Stomach (tissue), 9 donors: ENCODE measurements around the gene DDX6. TPM values are rescaled to one million over a fixed set of nuclear protein-coding genes. Genes with fewer than 3 reads are reported as not detected.

Experiments
- DNase-seq, 2 donors: peaks; one replicate each; pipeline versions ENCODE4 v3.0.0 to v3.0.0-alpha.2; 2013 to 2019
- H3K27ac ChIP-seq, 5 donors: fragments of 200-600 bp in 4 of 5; sonication (generic) in 4 of 5; one replicate each; pipeline ENCODE4 v1.5.1; 2013 to 2019; ENCODE audit warnings: mild to moderate bottlenecking in 1 of 5, moderate library complexity in 1 of 5
- H3K27me3 ChIP-seq, 3 donors: fragments of 200-600 bp; sonication (generic); one replicate each; pipeline ENCODE4 v1.5.1; 2017 to 2019; ENCODE audit warnings: mixed run types in 1 of 3
- H3K36me3 ChIP-seq, 4 donors: fragments of 200-600 bp; sonication (generic); 1 replicate in 3 of 4; 2 replicates in 1 of 4; pipeline ENCODE4 v1.5.1; 2016 to 2019
- H3K4me1 ChIP-seq, 4 donors: fragments of 200-600 bp; sonication (generic); one replicate each; pipeline ENCODE4 v1.5.1; 2016 to 2019
- H3K4me3 ChIP-seq, 4 donors: fragments of 200-600 bp; sonication (generic) in 3 of 4; one replicate each; pipeline ENCODE4 v1.5.1; 2016 to 2019; ENCODE audit warnings: mild to moderate bottlenecking in 1 of 4
- H3K9me3 ChIP-seq, 4 donors: fragments of 200-600 bp; sonication (generic); one replicate each; pipeline ENCODE4 v1.5.1; 2016 to 2019
- EP300 ChIP-seq: sonication (generic); formaldehyde crosslinking; IDR thresholded peaks from one replicate; pipeline ENCODE4 v1.6.1; 2017; ENCODE audit warnings: antibody characterized with exemption
- POLR2A ChIP-seq, 4 donors: fragments of 450-650 bp; IDR thresholded peaks; one replicate each; pipeline ENCODE4 v1.6.1; 2016; ENCODE audit warnings: antibody characterized with exemption in 4 of 4, control low read depth in 2 of 4, mild to moderate bottlenecking in 1 of 4, moderate library complexity in 1 of 4
- POLR2AphosphoS5 ChIP-seq, 3 donors: sonication (generic); formaldehyde crosslinking; IDR thresholded peaks; one replicate each; pipeline ENCODE4 v1.6.1; 2016; ENCODE audit warnings: antibody characterized with exemption in 3 of 3
- WGBS, 5 donors: extraction: QIAGEN DNeasy Blood & Tissue Kit in 3 of 5; methylation state at CpG; one replicate each; pipeline versions ENCODE4 v1.1.5 to v1.1.7; 2013 to 2018; 5-methylcytosine and 5-hydroxymethylcytosine counted together
- intact Hi-C: fragments of 100-400 bp; cut with DNase I; formaldehyde crosslinking; loops from one replicate; pipeline ENCODE4 v1.15.1; 2023; ENCODE audit warnings: low total_unique reads
- polyA plus RNA-seq, 3 donors: library from polyadenylated mRNA; stranded (reverse); fragments of 200-250 nt; gene quantifications; one replicate each; pipeline ENCODE4 v1.2.3, GENCODE V29; 2013
- total RNA-seq, 5 donors: library from RNA; depleted of rRNA; stranded (reverse); fragments of >200 nt; gene quantifications; one replicate each; pipeline versions ENCODE4 v1.1.0 to v1.2.3, GENCODE V29; 2014 to 2016
- TF ChIP-seq, protein P1 (sequence below), 7 experiments: fragments of 450-650 bp in 4 of 7; fragments of 200-600 bp in 3 of 7; sonication (generic) in 3 of 7; IDR thresholded peaks; one replicate each; pipeline ENCODE4 v1.5.1; 2016 to 2019; ENCODE audit warnings: antibody characterized with exemption in 7 of 7, control low read depth in 2 of 7, mild to moderate bottlenecking in 1 of 7
- donor health status: healthy with polysubstance abuse.
- donor health status: Bipolar disorder and iron deficiency.
- donor health status: healthy.

DDX6 gene
- total and polyA plus RNA-seq, 8 donors, result 17.1 to 203 (median 25.0) TPM

DNA sequence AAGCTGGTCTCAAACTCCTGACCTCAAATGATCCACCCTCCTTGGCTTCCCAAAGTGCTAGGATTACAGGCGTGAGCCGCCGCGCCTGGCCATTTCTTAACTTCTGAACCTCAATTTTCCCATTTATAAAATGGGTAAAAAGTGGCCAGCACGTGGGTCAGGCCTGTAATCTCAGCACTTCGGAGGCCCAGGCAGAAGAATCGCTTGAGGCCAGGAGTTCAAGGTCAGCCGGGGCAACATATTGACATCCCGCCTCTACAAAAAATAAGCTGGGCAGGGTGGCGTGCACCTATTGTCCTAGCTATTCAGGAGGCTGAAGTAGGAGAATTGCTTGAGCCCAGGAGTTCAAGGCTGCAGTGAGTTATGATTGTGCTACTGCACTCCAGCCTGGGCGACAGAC, 6.5 kb upstream of the DDX6 start:
- no peak overlapping the region for H3K4me3 ChIP-seq
- TF ChIP-seq, protein P1, sequence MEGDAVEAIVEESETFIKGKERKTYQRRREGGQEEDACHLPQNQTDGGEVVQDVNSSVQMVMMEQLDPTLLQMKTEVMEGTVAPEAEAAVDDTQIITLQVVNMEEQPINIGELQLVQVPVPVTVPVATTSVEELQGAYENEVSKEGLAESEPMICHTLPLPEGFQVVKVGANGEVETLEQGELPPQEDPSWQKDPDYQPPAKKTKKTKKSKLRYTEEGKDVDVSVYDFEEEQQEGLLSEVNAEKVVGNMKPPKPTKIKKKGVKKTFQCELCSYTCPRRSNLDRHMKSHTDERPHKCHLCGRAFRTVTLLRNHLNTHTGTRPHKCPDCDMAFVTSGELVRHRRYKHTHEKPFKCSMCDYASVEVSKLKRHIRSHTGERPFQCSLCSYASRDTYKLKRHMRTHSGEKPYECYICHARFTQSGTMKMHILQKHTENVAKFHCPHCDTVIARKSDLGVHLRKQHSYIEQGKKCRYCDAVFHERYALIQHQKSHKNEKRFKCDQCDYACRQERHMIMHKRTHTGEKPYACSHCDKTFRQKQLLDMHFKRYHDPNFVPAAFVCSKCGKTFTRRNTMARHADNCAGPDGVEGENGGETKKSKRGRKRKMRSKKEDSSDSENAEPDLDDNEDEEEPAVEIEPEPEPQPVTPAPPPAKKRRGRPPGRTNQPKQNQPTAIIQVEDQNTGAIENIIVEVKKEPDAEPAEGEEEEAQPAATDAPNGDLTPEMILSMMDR (IDR thresholded peaks at IDR 0.05), result no peak
- TF ChIP-seq POLR2A (IDR thresholded peaks at IDR 0.05), result no peak
- TF ChIP-seq POLR2AphosphoS5 (IDR thresholded peaks at IDR 0.05), result no peak
- no peak for TF ChIP-seq EP300
- no peak for DNase-seq
- WGBS, 5 donors, result 85 to 95% (median 88%) methylated on average over 11 of the region's 11 CpGs
- intact Hi-C loops, result loop anchor here (10.0 kb wide), 1 partner anchor 103 kb away; no protein-coding TSS in a partner anchor
- H3K9me3 ChIP-seq, result no peaks in the 10 kb centered on the region
- peaks cover 0 to 12% (median 9%) of the 10 kb centered on the region in 4 donors for H3K4me1 ChIP-seq
- no peaks in the 10 kb centered on the region for H3K36me3 ChIP-seq
- no peaks in the 10 kb centered on the region for H3K27me3 ChIP-seq
- no peak overlapping the region for H3K27ac ChIP-seq

DNA sequence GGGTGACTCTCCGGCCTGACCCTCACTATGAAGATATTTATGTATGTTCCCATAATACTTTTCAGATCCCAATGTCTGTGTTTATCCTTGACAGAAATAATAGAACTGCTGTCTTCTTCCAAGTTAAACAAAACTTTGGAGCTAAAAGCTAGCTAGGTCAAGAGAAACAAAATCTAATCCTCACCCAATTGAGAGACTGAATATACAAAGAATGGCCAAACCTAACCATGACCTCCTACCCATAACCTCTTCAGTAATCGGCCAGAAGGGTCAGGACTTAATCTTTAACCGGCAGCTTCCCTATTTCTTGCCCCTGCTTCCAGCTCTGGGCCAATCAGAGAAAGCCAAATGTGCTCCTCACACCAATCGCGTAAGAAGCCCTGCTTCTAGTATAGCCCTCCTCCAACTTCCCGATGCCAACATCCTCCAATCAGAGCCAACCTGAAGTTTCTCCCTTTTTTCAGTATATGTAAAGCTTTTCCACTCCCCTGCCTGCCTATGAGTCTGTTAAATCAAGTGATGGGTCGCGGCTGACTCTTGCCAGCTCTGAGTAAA, 1.7 kb upstream of the DDX6 start:
- WGBS, 5 donors, result 1 to 5% (median 2%) methylated on average over 8 of the region's 8 CpGs
- H3K4me1 ChIP-seq, result peaks cover 16 to 41% (median 28%) of the 10 kb centered on the region in 4 donors
- intact Hi-C loops, result loop anchor here (10.0 kb wide), 1 partner anchor 98 kb away; no protein-coding TSS in a partner anchor

DNA sequence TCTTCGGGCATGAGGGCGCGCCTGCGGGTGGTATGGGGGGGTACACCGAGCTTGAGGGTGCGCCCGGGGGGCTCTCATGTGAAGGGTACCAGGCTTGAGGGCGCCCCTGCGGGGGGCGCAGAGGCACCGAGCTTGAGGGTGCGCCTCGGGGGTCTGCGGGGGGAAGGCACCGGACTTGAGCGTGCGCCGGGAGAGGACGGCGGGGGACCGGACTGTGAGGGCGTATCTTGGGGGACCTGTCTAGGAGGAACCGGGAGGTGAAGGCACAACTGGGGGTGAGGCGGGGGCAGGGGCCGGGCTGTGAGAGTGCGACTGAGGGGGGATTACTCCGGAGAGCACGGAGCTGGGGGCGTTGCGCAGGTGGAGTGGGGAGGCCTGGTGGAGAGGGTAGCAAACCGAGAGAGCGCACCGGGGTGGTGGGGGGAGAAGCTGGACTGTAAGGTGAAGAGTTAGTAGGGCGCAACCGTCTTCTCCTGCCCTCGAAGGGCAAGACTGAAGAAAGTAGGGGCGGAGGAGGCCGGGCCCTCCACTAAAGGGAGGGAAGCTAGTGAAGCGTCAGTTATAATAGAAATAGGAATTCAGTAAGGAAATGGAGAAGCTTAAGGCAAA, 1.1 kb upstream of the DDX6 start:
- WGBS, 5 donors, result 2 to 4% (median 3%) methylated on average over 24 to 39 of the region's 39 CpGs
- Histone ChIP-seq H3K36me3 (no peaks in the 10 kb centered on the region), H3K27ac (peak overlapping the region; percentile 98 to 100 (median 99)), H3K4me1 (peaks cover 22 to 47% (median 32%) of the 10 kb centered on the region in 4 donors), H3K4me3 (peak overlapping the region; percentile 75 to 85 (median 80)), H3K27me3 (no peaks in the 10 kb centered on the region), H3K9me3 (no peaks in the 10 kb centered on the region)
- TF ChIP-seq, protein P1 (IDR thresholded peaks at IDR 0.05), result no peak
- TF ChIP-seq EP300 (no peak), POLR2AphosphoS5 (IDR thresholded peaks at IDR 0.05) (no peak), POLR2A (IDR thresholded peaks at IDR 0.05) (no peak)
- peak; percentile 37 to 72 for DNase-seq
- intact Hi-C loops, result loop anchor here (10.0 kb wide), 1 partner anchor 97 kb away; no protein-coding TSS in a partner anchor

More for the DNA sequence above, 1.7 kb upstream of the DDX6 start:
- Histone ChIP-seq H3K4me3 (peak overlapping the region; percentile 75 to 85 (median 80)), H3K36me3 (no peaks in the 10 kb centered on the region), H3K27ac (peak overlapping the region; percentile 98 to 100 (median 99)), H3K9me3 (no peaks in the 10 kb centered on the region), H3K27me3 (no peaks in the 10 kb centered on the region)
- no peak for TF ChIP-seq POLR2A (IDR thresholded peaks at IDR 0.05)
- TF ChIP-seq POLR2AphosphoS5 (IDR thresholded peaks at IDR 0.05), result peak in 2 of 3 donors; percentile 86 to 91
- peak; percentile 68 to 96 for DNase-seq

- Histone ChIP-seq H3K9me3 (no peaks in the 10 kb centered on the region), H3K27ac (peak overlapping the region; percentile 98 to 100 (median 99)), H3K36me3 (peaks cover 6 to 7% (median 6%) of the 10 kb centered on the region in 4 donors), H3K4me1 (peaks cover 36 to 62% (median 47%) of the 10 kb centered on the region in 4 donors), H3K4me3 (peak overlapping the region; percentile 75 to 85 (median 80)), H3K27me3 (no peaks in the 10 kb centered on the region)
- intact Hi-C loops, result loop anchor here (10.0 kb wide), 1 partner anchor 96 kb away; no protein-coding TSS in a partner anchor
- peak; percentile 43 to 88 for DNase-seq
- TF ChIP-seq, protein P1 (IDR thresholded peaks at IDR 0.05), result peak in 3 of 7 experiments; percentile 23 to 37 (median 33)
- TF ChIP-seq POLR2A (IDR thresholded peaks at IDR 0.05) (no peak), POLR2AphosphoS5 (IDR thresholded peaks at IDR 0.05) (no peak), EP300 (no peak)
- 0 to 1% (median 1%) methylated on average over 41 to 54 of the region's 54 CpGs for WGBS, 5 donors
Observed at GRCh38 chr11:118790357-118791110, 430 bp downstream of the DDX6 start.
